Naive thymus-derived CD8-positive, alpha-beta T cell (primary cell): ENCODE data around the gene MRGPRD. TPM values are rescaled to one million over a fixed set of nuclear protein-coding genes. Genes with fewer than 3 reads are reported as not detected.
A peak's percentile ranks its signal among the peaks of the same experiment; 100 is the strongest.

Experiments used
- ATAC-seq, 2 donors: fragments of 150-1000 bp; cut with Tn5 transposase in 1 of 2; sonication (Bioruptor Pico), chemical (Tn5 transposase) in 1 of 2; 1 replicate in 1 of 2; 2 replicates in 1 of 2; pipeline ENCODE4 v1.10.0; 2021; ENCODE audit warnings: mild to moderate bottlenecking in 2 of 2, moderate library complexity in 2 of 2
- POLR2A ChIA-PET: fragments of 350-600 bp; sonication (Branson Sonifier 250); formaldehyde crosslinking; loops from one replicate; lab custom pipeline; 2021; ENCODE audit warnings: antibody characterized with exemption; lab: Charles Lee
- DNase-seq, 10 donors: peaks; one replicate each; pipeline versions ENCODE4 v3.0.0 to v3.0.0-alpha.2; 2020 to 2022
- H3K27ac Mint-ChIP-seq, 10 donors: one replicate each; pipeline ENCODE4 v1.8.0; 2020 to 2022; ENCODE audit warnings: mild to moderate bottlenecking in 10 of 10, mixed read lengths in 10 of 10, moderate library complexity in 4 of 10, inconsistent platforms in 1 of 10
- H3K27me3 Mint-ChIP-seq, 5 donors: one replicate each; pipeline ENCODE4 v1.8.0; 2021 to 2022; ENCODE audit warnings: mixed read lengths in 5 of 5
- H3K36me3 Mint-ChIP-seq, 3 donors: one replicate each; pipeline ENCODE4 v1.8.0; 2020 to 2022; ENCODE audit warnings: mixed read lengths in 3 of 3, mild to moderate bottlenecking in 2 of 3, inconsistent platforms in 1 of 3
- H3K4me1 Mint-ChIP-seq, 4 donors: one replicate each; pipeline ENCODE4 v1.8.0; 2021 to 2022; ENCODE audit warnings: mixed read lengths in 4 of 4
- H3K4me3 Mint-ChIP-seq, 10 donors: one replicate each; pipeline ENCODE4 v1.8.0; 2020 to 2022; ENCODE audit warnings: mild to moderate bottlenecking in 10 of 10, mixed read lengths in 10 of 10, moderate library complexity in 6 of 10, inconsistent platforms in 1 of 10
- H3K9me3 Mint-ChIP-seq, 9 donors: one replicate each; pipeline ENCODE4 v1.8.0; 2020 to 2022; ENCODE audit warnings: mixed read lengths in 9 of 9, mild to moderate bottlenecking in 3 of 9, inconsistent platforms in 1 of 9, moderate library complexity in 1 of 9
- polyA plus RNA-seq, 3 donors: library from polyadenylated mRNA; unstranded; fragments of 300-500 nt; fragmentation: Illumina TruSeq; gene quantifications; one replicate each; pipeline ENCODE4 v1.2.3, GENCODE V29; 2021
- total RNA-seq, 8 experiments: library from RNA in 2 of 8; stranded (reverse) in 2 of 8; gene quantifications; one replicate each; pipeline ENCODE4 v1.2.3 and lab custom pipeline; 2021 to 2026

MRGPRD gene
- total and polyA plus RNA-seq, 5 experiments from 2014 or later: 0.36 TPM; not detected in 4

DNA sequence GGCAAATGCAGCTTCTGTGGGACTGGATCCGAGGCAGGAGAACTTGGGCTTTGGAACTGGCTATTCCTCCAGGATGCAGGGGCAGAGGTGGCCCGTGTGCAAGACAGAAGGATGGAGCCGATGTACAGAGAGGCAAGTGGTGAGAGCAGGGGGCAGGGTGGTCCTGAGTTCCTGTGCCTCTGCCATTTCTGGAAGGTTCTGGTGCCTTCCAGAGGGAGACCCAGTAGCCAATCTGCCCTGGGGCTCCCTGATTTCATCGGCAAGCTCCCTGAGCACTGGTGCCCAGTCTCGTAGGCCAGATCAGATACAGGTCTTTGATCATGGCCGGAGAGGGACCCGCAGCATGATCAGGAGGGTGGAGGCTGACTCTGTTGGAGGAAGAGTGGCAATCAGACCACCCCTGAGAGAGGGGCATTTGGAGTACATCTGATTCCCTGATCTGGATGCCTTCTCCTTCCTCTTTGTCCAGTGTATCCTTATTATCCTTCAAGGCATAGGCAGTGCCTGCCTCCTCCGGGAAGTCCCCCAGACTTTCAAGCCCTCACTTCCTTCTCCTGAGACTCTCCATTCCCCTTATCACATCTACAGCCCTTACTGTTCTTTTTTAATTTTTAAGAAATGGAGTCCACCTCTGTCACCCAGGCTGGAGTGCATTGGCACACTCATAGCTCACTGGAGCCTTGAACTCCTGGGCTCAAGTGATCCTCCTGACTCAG is 9.7 kb downstream of the MRGPRD start:
- peaks cover 0 to 12% (median 7%) of the 10 kb centered on the region in 5 donors for H3K27me3 Mint-ChIP-seq
- H3K4me3 Mint-ChIP-seq: no peak overlapping the region
- no peaks in the 10 kb centered on the region for H3K9me3 Mint-ChIP-seq
- DNase-seq (no peak), ATAC-seq (no peak)
- H3K4me1 Mint-ChIP-seq: peaks cover 0 to 4% (median 1%) of the 10 kb centered on the region in 4 donors
- POLR2A ChIA-PET: no interaction called here
- H3K27ac Mint-ChIP-seq: peak overlapping the region in 1 of 10 donors; percentile 24
- H3K36me3 Mint-ChIP-seq: peaks cover 0 to 4% (median 0%) of the 10 kb centered on the region in 3 donors

- Mint-ChIP-seq H3K9me3 (no peaks in the 10 kb centered on the region), H3K4me1 (peaks cover 0 to 10% (median 4%) of the 10 kb centered on the region in 4 donors), H3K36me3 (peaks cover 0 to 4% (median 0%) of the 10 kb centered on the region in 3 donors), H3K27me3 (peaks cover 0 to 14% (median 7%) of the 10 kb centered on the region in 5 donors), H3K4me3 (no peak overlapping the region), H3K27ac (no peak overlapping the region)
- no peak for DNase-seq
- POLR2A ChIA-PET: no interaction called here
- ATAC-seq: no peak
Observed at GRCh38 chr11:68969386-68969785, 11.4 kb downstream of the MRGPRD start.

GRCh38 chr11:68968306-68969250 is 12.2 kb downstream of the MRGPRD start:
- no peaks in the 10 kb centered on the region for H3K9me3 Mint-ChIP-seq
- peaks cover under 1 to 10% (median 4%) of the 10 kb centered on the region in 4 donors for H3K4me1 Mint-ChIP-seq
- peaks cover 0 to 4% (median 0%) of the 10 kb centered on the region in 3 donors for H3K36me3 Mint-ChIP-seq
- H3K27ac Mint-ChIP-seq: no peak overlapping the region
- POLR2A ChIA-PET: no interaction called here
- no peak for ATAC-seq
- DNase-seq: no peak
- peaks cover 0 to 14% (median 7%) of the 10 kb centered on the region in 5 donors for H3K27me3 Mint-ChIP-seq
- no peak overlapping the region for H3K4me3 Mint-ChIP-seq

DNA sequence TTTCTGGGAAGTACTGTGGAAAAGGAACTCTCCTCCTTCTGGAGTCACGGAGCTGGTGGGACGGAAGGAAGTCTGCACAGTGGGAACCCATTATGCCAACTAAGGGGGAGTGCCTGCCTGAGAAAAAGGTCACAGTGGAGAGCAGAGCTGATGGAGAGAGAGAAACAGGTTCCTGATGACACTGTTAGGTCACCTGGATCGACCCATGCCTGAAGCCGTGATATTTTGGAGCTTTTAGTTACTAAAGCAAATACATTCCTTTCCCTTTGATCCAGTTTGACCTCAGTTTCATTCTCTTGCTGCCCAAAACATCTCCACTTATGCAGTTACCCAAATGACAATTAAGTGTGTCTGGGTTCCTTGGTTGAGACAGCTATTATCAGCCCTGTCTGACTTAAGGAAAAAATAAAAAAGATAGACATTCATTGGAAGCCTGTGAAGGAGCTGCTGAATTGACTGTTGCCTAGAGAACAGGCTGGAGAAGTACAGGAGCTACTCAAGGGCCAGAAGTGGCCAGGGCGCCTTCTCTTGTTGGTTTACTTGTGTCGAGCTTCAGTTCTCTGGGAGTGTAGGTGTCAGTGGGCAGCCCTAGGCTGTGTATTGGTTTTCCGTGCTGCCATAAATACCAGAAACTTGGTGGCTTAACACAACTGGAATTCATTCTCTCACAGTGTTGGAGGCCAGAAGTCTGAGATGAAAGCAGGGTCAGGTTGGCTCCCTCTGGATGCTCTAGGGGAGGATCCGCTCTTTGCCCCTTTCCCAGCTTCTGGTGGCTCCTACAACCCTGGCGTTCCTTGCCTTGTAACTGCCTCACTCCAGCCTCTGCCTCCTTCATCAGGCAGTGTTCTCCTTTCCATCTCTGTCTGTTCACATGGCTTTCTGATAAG is 13.6 kb downstream of the MRGPRD start:
- H3K27ac Mint-ChIP-seq: peak overlapping the region in 1 of 10 donors; percentile 76
- DNase-seq: no peak
- H3K4me1 Mint-ChIP-seq: peaks cover 5 to 18% (median 14%) of the 10 kb centered on the region in 4 donors
- H3K9me3 Mint-ChIP-seq: peaks cover 0 to 4% (median 0%) of the 10 kb centered on the region in 9 donors
- POLR2A ChIA-PET: no interaction called here
- H3K27me3 Mint-ChIP-seq: peaks cover 0 to 19% (median 4%) of the 10 kb centered on the region in 5 donors
- H3K4me3 Mint-ChIP-seq: no peak overlapping the region
- H3K36me3 Mint-ChIP-seq: peaks cover 0 to 4% (median 0%) of the 10 kb centered on the region in 3 donors
- ATAC-seq: no peak

GRCh38 chr11:68965901-68966853 is 14.6 kb downstream of the MRGPRD start:
- Mint-ChIP-seq H3K4me1 (peaks cover 5 to 18% (median 14%) of the 10 kb centered on the region in 4 donors), H3K27ac (peak overlapping the region in 5 of 10 donors; percentile 32 to 85 (median 58)), H3K36me3 (no peaks in the 10 kb centered on the region), H3K4me3 (no peak overlapping the region), H3K27me3 (peaks cover 1 to 17% (median 7%) of the 10 kb centered on the region in 5 donors), H3K9me3 (peaks cover 0 to 4% (median 0%) of the 10 kb centered on the region in 9 donors)
- ATAC-seq (no peak), DNase-seq (no peak)
- POLR2A ChIA-PET: interaction anchor here (0.5 to 0.7 kb wide), 2 partner anchors 79 to 208 kb away, joined by 4 read pairs; no protein-coding TSS in a partner anchor

GRCh38 chr11:68963779-68964178 is 17.0 kb downstream of the MRGPRD start:
- peak overlapping the region in 1 of 10 donors; percentile 22 for H3K27ac Mint-ChIP-seq

GRCh38 chr11:68962527-68963250 is 18.1 kb downstream of the MRGPRD start:
- ATAC-seq (peak; percentile 65 to 91), DNase-seq (peak in 4 of 10 donors; percentile 3 to 29 (median 17))
- H3K4me1 Mint-ChIP-seq: peaks cover 5 to 18% (median 14%) of the 10 kb centered on the region in 4 donors
- H3K27me3 Mint-ChIP-seq: peaks cover 0 to 18% (median 3%) of the 10 kb centered on the region in 5 donors
- POLR2A ChIA-PET: interaction anchor here (0.5 kb wide), 1 partner anchor 864 kb away, joined by 3 read pairs; no protein-coding TSS in a partner anchor
- H3K36me3 Mint-ChIP-seq: no peaks in the 10 kb centered on the region
- H3K9me3 Mint-ChIP-seq: peaks cover 0 to 8% (median 0%) of the 10 kb centered on the region in 9 donors
- peak overlapping the region; percentile 34 to 67 (median 50) for H3K4me3 Mint-ChIP-seq
- peak overlapping the region; percentile 31 to 86 (median 76) for H3K27ac Mint-ChIP-seq

More at GRCh38 chr11:68963779-68964178, 17.0 kb downstream of the MRGPRD start:
- Mint-ChIP-seq H3K9me3 (peaks cover 0 to 6% (median 0%) of the 10 kb centered on the region in 9 donors), H3K4me1 (peaks cover 5 to 18% (median 14%) of the 10 kb centered on the region in 4 donors), H3K27me3 (peaks cover 1 to 20% (median 10%) of the 10 kb centered on the region in 5 donors), H3K36me3 (no peaks in the 10 kb centered on the region), H3K4me3 (peak overlapping the region in 2 of 10 donors; percentile 19 to 55)
- no peak for DNase-seq
- POLR2A ChIA-PET: no interaction called here
- no peak for ATAC-seq

DNA sequence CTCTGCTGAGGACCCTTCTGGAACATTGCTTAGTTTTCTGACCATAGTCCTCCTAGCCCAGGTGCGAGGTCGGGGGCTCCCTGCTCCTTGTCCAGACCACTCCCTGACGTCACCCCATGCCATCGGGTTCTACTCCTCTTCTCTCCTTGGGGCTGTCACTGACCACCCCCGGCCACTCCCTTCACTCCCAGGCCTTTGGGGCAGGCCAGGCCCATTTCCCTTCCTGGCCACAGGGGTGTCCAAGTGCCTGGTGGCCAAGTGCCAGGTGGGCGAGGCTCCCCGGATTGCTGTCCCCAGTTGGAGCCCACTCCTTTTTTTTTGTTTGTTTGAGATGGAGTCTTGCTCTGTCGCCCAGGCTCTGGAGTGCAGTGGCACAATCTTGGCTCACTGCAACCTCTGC is 19.5 kb downstream of the MRGPRD start:
- ATAC-seq: no peak
- DNase-seq: no peak
- Mint-ChIP-seq H3K27me3 (peaks cover 3 to 29% (median 12%) of the 10 kb centered on the region in 5 donors), H3K4me3 (no peak overlapping the region), H3K27ac (no peak overlapping the region), H3K4me1 (peaks cover 9 to 21% (median 15%) of the 10 kb centered on the region in 4 donors), H3K9me3 (peaks cover 0 to 11% (median 0%) of the 10 kb centered on the region in 9 donors), H3K36me3 (no peaks in the 10 kb centered on the region)
- POLR2A ChIA-PET: no interaction called here

DNA sequence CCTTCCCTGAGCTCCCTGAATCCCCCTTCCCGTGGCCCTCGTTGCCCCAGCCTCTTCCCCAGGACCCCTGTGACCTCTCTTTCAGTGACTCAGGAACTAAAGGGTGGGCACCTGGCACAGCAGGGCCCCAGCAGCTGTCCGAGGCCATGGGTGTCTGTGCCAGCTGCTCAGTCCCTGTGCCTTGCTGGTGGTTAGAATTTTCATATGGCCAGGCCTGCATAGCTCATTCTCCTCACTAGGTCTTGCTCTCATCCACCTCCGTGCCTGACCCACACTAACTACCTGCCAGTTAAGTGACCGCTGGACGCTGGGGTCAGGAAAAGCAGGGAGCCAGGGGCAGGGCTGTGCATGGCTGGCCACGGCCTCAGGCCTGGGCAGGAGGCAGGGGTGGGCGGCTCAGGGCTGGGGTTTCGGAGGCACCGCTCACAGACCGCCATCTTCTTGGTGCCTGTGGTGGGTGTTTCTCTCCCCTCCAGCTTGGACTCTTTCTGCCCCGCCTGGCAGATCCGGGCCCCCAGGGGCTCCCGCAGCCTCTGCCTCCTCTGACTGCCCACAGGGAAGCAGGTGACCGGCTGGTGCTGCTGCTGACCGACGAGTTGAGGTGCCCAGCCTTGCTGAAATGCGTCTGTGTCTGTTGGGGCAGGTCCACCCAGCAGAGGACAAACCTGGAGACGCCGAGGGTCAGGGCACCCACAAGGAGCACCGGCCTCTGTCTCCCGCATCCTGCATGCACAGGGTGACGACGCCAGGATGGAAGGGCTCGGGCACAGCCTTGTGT is 20.3 kb downstream of the MRGPRD start:
- DNase-seq: no peak
- H3K4me1 Mint-ChIP-seq: peaks cover 10 to 20% (median 13%) of the 10 kb centered on the region in 4 donors
- H3K27me3 Mint-ChIP-seq: peaks cover 3 to 27% (median 12%) of the 10 kb centered on the region in 5 donors

More for the DNA sequence above, 20.3 kb downstream of the MRGPRD start:
- ATAC-seq: no peak
- no peak overlapping the region for H3K4me3 Mint-ChIP-seq
- H3K36me3 Mint-ChIP-seq: no peaks in the 10 kb centered on the region
- H3K9me3 Mint-ChIP-seq: peaks cover 0 to 11% (median 0%) of the 10 kb centered on the region in 9 donors
- POLR2A ChIA-PET: no interaction called here
- H3K27ac Mint-ChIP-seq: peak overlapping the region in 1 of 10 donors; percentile 29
